Glomerular visceral epithelial cell (primary cell): Measurements from ENCODE around the gene POMGNT2.

ENCODE experiments used
- DNase-seq: peaks from one replicate; pipeline ENCODE4 v3.0.0-alpha.2; 2016; ENCODE audit errors: extremely low spot score

POMGNT2 gene

GRCh38 chr3:43043793-43044192 is 62.1 kb downstream of the POMGNT2 start:
- no peak for DNase-seq

- no peak for DNase-seq
Observed at GRCh38 chr3:43043071-43043766, 62.7 kb downstream of the POMGNT2 start.

GRCh38 chr3:43041517-43041916 is 64.4 kb downstream of the POMGNT2 start:
- no peak for DNase-seq

- DNase-seq, result no peak
Observed at GRCh38 chr3:43038010-43038409, 67.9 kb downstream of the POMGNT2 start.

- DNase-seq, result no peak
Observed at GRCh38 chr3:43036621-43037423, 69.1 kb downstream of the POMGNT2 start.

GRCh38 chr3:43035801-43036365 is 70.0 kb downstream of the POMGNT2 start:
- no peak for DNase-seq

- no peak for DNase-seq
Observed at GRCh38 chr3:43034911-43035310, 71.0 kb downstream of the POMGNT2 start.

- no peak for DNase-seq
Observed at GRCh38 chr3:43034200-43034599, 71.7 kb downstream of the POMGNT2 start.

GRCh38 chr3:43032646-43033628 is 72.9 kb downstream of the POMGNT2 start:
- no peak for DNase-seq

- DNase-seq, result no peak
Observed at GRCh38 chr3:43031889-43032545, 73.9 kb downstream of the POMGNT2 start.

- no peak for DNase-seq
Observed at GRCh38 chr3:43031485-43031884, 74.4 kb downstream of the POMGNT2 start.

- no peak for DNase-seq
Observed at GRCh38 chr3:43030162-43030935, 75.5 kb downstream of the POMGNT2 start.
